H9 (cell line): ENCODE results near the gene SMTN. TPM values are rescaled to one million over a fixed set of nuclear protein-coding genes. Genes with fewer than 3 reads are reported as not detected.

Source experiments
- DNase-seq: peaks from one replicate; pipeline ENCODE4 v3.0.0-alpha.2; 2017
- H2AFZ ChIP-seq: one replicate; pipeline ENCODE4 v1.6.1; 2013; ENCODE audit warnings: mild to moderate bottlenecking, low read length, control low read depth, moderate library complexity
- H2AK5ac ChIP-seq: 2 replicates; pipeline ENCODE4 v1.6.1; 2013; ENCODE audit warnings: low read length, control low read depth, mixed read lengths; ENCODE audit not compliant: insufficient read length
- H2BK120ac ChIP-seq: one replicate; pipeline ENCODE4 v1.6.1; 2013; ENCODE audit warnings: low read depth, mild to moderate bottlenecking, low read length, control low read depth, inconsistent platforms; ENCODE audit not compliant: poor library complexity, severe bottlenecking
- H2BK12ac ChIP-seq: 2 replicates; pipeline ENCODE4 v1.6.1; 2013; ENCODE audit warnings: low read length, control low read depth, mixed read lengths, low read depth; ENCODE audit not compliant: insufficient read length
- H2BK15ac ChIP-seq: 2 replicates; pipeline ENCODE4 v1.6.1; 2013; ENCODE audit warnings: low read depth, low read length, control low read depth
- H2BK20ac ChIP-seq: one replicate; pipeline ENCODE4 v1.6.1; 2013; ENCODE audit warnings: low read depth, mild to moderate bottlenecking, low read length, control low read depth, inconsistent platforms; ENCODE audit not compliant: poor library complexity, severe bottlenecking
- H2BK5ac ChIP-seq: 2 replicates; pipeline ENCODE4 v1.6.1; 2013; ENCODE audit warnings: low read length, control low read depth, mixed read lengths; ENCODE audit not compliant: insufficient read length
- H3K14ac ChIP-seq: 2 replicates; pipeline ENCODE4 v1.6.1; 2013; ENCODE audit warnings: low read length, control low read depth; ENCODE audit not compliant: insufficient read depth
- H3K18ac ChIP-seq: 2 replicates; pipeline ENCODE4 v1.6.1; 2013; ENCODE audit warnings: low read depth, mild to moderate bottlenecking, mixed read lengths, low read length, control low read depth; ENCODE audit not compliant: insufficient read length
- H3K23ac ChIP-seq: 2 replicates; pipeline ENCODE4 v1.6.1; 2013; ENCODE audit warnings: low read length, control low read depth, mixed read lengths, low read depth; ENCODE audit not compliant: insufficient read length
- H3K23me2 ChIP-seq: 2 replicates; pipeline ENCODE4 v1.6.1; 2013; ENCODE audit warnings: low read depth, mild to moderate bottlenecking, mixed read lengths, low read length, control low read depth; ENCODE audit not compliant: insufficient read length, poor library complexity, severe bottlenecking
- H3K27ac ChIP-seq: 2 replicates; pipeline ENCODE4 v1.5.1; 2013; ENCODE audit warnings: low read length, control low read depth, mixed read lengths, low read depth; ENCODE audit not compliant: insufficient read length
- H3K27me3 ChIP-seq: 2 replicates; pipeline ENCODE4 v1.6.1; 2013; ENCODE audit warnings: low read length, control low read depth, inconsistent platforms; ENCODE audit not compliant: insufficient read depth
- H3K4ac ChIP-seq: 2 replicates; pipeline ENCODE4 v1.6.1; 2013; ENCODE audit warnings: low read depth, mild to moderate bottlenecking, control low read depth, inconsistent platforms, low read length, moderate library complexity
- H3K4me1 ChIP-seq: 2 replicates; pipeline ENCODE4 v1.6.1; 2013; ENCODE audit warnings: low read length, control low read depth, inconsistent platforms; ENCODE audit not compliant: insufficient read depth
- H3K4me2 ChIP-seq: 2 replicates; pipeline ENCODE4 v1.6.1; 2013; ENCODE audit warnings: low read length, control low read depth, mixed read lengths; ENCODE audit not compliant: insufficient read length, insufficient read depth
- H3K56ac ChIP-seq: 2 replicates; pipeline ENCODE4 v1.6.1; 2013; ENCODE audit warnings: low read depth, mild to moderate bottlenecking, mixed read lengths, low read length, control low read depth; ENCODE audit not compliant: insufficient read length
- H3K79me1 ChIP-seq: 2 replicates; pipeline ENCODE4 v1.6.1; 2013; ENCODE audit warnings: low read depth, mild to moderate bottlenecking, moderate library complexity, low read length, control low read depth, inconsistent platforms; ENCODE audit not compliant: insufficient read depth, poor library complexity, severe bottlenecking
- H3K79me2 ChIP-seq: 2 replicates; pipeline ENCODE4 v1.6.1; 2013; ENCODE audit warnings: low read length, control low read depth, inconsistent platforms; ENCODE audit not compliant: insufficient read depth
- H3K9ac ChIP-seq: 2 replicates; pipeline ENCODE4 v1.6.1; 2013; ENCODE audit warnings: low read length, control low read depth, mixed read lengths; ENCODE audit not compliant: insufficient read length; ENCODE audit errors: extremely low read depth
- H3K9me3 ChIP-seq: one replicate; pipeline ENCODE4 v1.6.1; 2013; ENCODE audit warnings: low read depth, low read length, inconsistent platforms; ENCODE audit not compliant: control insufficient read depth
- H3T11ph ChIP-seq: one replicate; pipeline ENCODE4 v1.6.1; 2013; ENCODE audit warnings: mild to moderate bottlenecking, low read length, control low read depth, inconsistent platforms
- H4K20me1 ChIP-seq: one replicate; pipeline ENCODE4 v1.6.1; 2013; ENCODE audit not compliant: control insufficient read depth, insufficient read length, insufficient read depth
- H4K5ac ChIP-seq: 2 replicates; pipeline ENCODE4 v1.6.1; 2013; ENCODE audit warnings: low read depth, mild to moderate bottlenecking, mixed read lengths, low read length, control low read depth; ENCODE audit not compliant: insufficient read length
- H4K8ac ChIP-seq: replicated peaks from 2 replicates; pipeline ENCODE4 v1.6.1; 2013; ENCODE audit warnings: low read length, control low read depth, mixed read lengths, low read depth; ENCODE audit not compliant: insufficient read length
- H4K91ac ChIP-seq: 2 replicates; pipeline ENCODE4 v1.6.1; 2013; ENCODE audit warnings: low read depth, mild to moderate bottlenecking, moderate library complexity, mixed read lengths, low read length, control low read depth; ENCODE audit not compliant: insufficient read length
- H3K27ac Mint-ChIP-seq, 3 experiments: 2 replicates in 2 of 3; 3 replicates in 1 of 3; pipeline ENCODE4 v1.8.0; 2020 to 2021; ENCODE audit warnings: mixed read lengths in 3 of 3, mild to moderate bottlenecking in 1 of 3, moderate library complexity in 1 of 3
- H3K27me3 Mint-ChIP-seq: 2 replicates; pipeline ENCODE4 v1.8.0; 2021; ENCODE audit warnings: low read depth, mild to moderate bottlenecking, moderate library complexity, mixed read lengths
- H3K36me3 Mint-ChIP-seq, 3 experiments: 2 replicates in 2 of 3; 3 replicates in 1 of 3; pipeline ENCODE4 v1.8.0; 2020 to 2021; ENCODE audit warnings: low read depth in 3 of 3, mixed read lengths in 3 of 3; ENCODE audit not compliant: insufficient read depth in 1 of 3
- H3K4me1 Mint-ChIP-seq, 2 experiments: 2 replicates each; pipeline ENCODE4 v1.8.0; 2020; ENCODE audit warnings: mixed read lengths in 2 of 2
- H3K4me3 Mint-ChIP-seq, 2 experiments: 2 replicates in 1 of 2; 3 replicates in 1 of 2; pipeline ENCODE4 v1.8.0; 2020 to 2021; ENCODE audit warnings: mild to moderate bottlenecking in 2 of 2, mixed read lengths in 2 of 2, moderate library complexity in 1 of 2
- H3K9me3 Mint-ChIP-seq, 2 experiments: 2 replicates in 1 of 2; 3 replicates in 1 of 2; pipeline ENCODE4 v1.8.0; 2020; ENCODE audit warnings: mild to moderate bottlenecking in 2 of 2, mixed read lengths in 2 of 2, moderate library complexity in 1 of 2
- CTCF ChIP-seq: fragments of 200-600 bp; sonication (generic); conservative IDR thresholded peaks from 3 replicates; pipeline ENCODE4 v1.8.0; 2021; ENCODE audit warnings: antibody characterized with exemption, mild to moderate bottlenecking
- WGBS: extraction: QIAGEN DNeasy Blood & Tissue Kit; methylation state at CpG from one replicate; pipeline ENCODE4 v1.1.7; 2013; ENCODE audit warnings: missing lambda C conversion rate, low lambda C conversion rate, mixed read lengths; ENCODE audit not compliant: insufficient read length; ENCODE audit errors: extremely low coverage; 5-methylcytosine and 5-hydroxymethylcytosine counted together
- total RNA-seq: library from RNA; stranded (reverse); gene quantifications from 2 replicates; pipeline ENCODE4 v1.2.1, GENCODE V29; 2021

Gene SMTN
- total RNA-seq, 1 experiment from 2014 or later = 23.4 TPM

- no peak overlapping the region for H3K4me3 Mint-ChIP-seq
- H3K27me3 Mint-ChIP-seq = no peaks in the 10 kb centered on the region
- no peak overlapping the region for H3K27ac Mint-ChIP-seq
- no peak overlapping the region for H2AFZ ChIP-seq
- no peak overlapping the region for H3K4me2 ChIP-seq
- H3K23ac ChIP-seq = no peak overlapping the region
- no peaks in the 10 kb centered on the region for H3K27me3 ChIP-seq
- no peak overlapping the region for H2BK12ac ChIP-seq
- no CpG with 5 or more reads among the region's 2 CpGs for WGBS
- H3K36me3 Mint-ChIP-seq = peaks cover 15 to 20% (median 17%) of the 10 kb centered on the region in 3 experiments; a peak in 6 of 7 replicates
- H3K79me2 ChIP-seq = no peaks in the 10 kb centered on the region
- TF ChIP-seq CTCF = no peak
- H4K5ac ChIP-seq = no peak overlapping the region
- no peak overlapping the region for H2BK15ac ChIP-seq
- H3K9me3 Mint-ChIP-seq = no peaks in the 10 kb centered on the region
- no peak overlapping the region for H3K4ac ChIP-seq
- no peak overlapping the region for H2BK120ac ChIP-seq
- H3K18ac ChIP-seq = no peak overlapping the region
- no peak overlapping the region for H3K14ac ChIP-seq
- H4K91ac ChIP-seq = no peak overlapping the region
- H2AK5ac ChIP-seq = no peak overlapping the region
- no peak overlapping the region for H3T11ph ChIP-seq
- no peaks in the 10 kb centered on the region for H3K9me3 ChIP-seq
- no peak overlapping the region for H4K8ac ChIP-seq
- no peaks in the 10 kb centered on the region for H4K20me1 ChIP-seq
- peaks cover 2% of the 10 kb centered on the region; the same call in 1 of the 2 replicates for H3K4me1 ChIP-seq
- H2BK20ac ChIP-seq = no peak overlapping the region
- DNase-seq = no peak
- no peak overlapping the region for H3K27ac ChIP-seq
- H3K9ac ChIP-seq = no peak overlapping the region
- H3K79me1 ChIP-seq = no peaks in the 10 kb centered on the region
- H2BK5ac ChIP-seq = no peak overlapping the region
- H3K56ac ChIP-seq = no peak overlapping the region
- H3K23me2 ChIP-seq = no peaks in the 10 kb centered on the region
- peaks cover 9 to 19% of the 10 kb centered on the region in 2 experiments; a peak in 3 of 4 replicates for H3K4me1 Mint-ChIP-seq
Observed at GRCh38 chr22:31130873-31131272, 49.8 kb downstream of the SMTN start.
